IPS DF 4.7 (cell line): Measurements from ENCODE around the gene KCNJ8.
"Not testable (repeated sequence)": the region's sequence is repeated elsewhere in the genome, so short reads cannot be mapped to it uniquely, and the experiment has no call there.

Experiments
- DNase-seq: peaks from one replicate; pipeline ENCODE4 v3.0.0-alpha.2; 2013; ENCODE audit warnings: low spot score; ENCODE audit errors: extremely low read depth

Gene KCNJ8

DNA sequence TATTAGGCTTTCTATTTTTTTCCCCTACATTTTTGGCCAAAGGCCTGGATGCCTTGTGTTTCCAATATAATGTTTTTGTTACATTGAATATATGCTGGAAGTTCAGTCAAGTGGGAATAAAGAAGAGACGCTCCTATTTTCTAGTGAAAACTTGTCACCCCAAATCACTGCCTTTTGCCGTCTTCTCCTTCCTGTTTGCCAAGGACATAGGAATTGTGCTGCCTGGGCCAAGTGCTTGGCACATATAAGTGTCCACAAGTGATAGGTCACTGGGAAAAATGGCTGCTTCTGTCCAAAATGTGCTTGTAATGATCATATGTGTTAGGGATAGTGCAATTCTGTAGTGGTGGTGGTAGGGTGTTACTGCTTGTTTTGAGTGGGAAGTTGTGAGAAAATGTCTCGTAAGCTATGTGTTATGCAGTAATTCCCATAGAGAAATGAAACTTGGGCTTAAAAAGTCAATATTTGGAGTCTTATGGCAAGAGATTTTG is 11.6 kb upstream of the KCNJ8 start:
- DNase-seq = no peak

DNA sequence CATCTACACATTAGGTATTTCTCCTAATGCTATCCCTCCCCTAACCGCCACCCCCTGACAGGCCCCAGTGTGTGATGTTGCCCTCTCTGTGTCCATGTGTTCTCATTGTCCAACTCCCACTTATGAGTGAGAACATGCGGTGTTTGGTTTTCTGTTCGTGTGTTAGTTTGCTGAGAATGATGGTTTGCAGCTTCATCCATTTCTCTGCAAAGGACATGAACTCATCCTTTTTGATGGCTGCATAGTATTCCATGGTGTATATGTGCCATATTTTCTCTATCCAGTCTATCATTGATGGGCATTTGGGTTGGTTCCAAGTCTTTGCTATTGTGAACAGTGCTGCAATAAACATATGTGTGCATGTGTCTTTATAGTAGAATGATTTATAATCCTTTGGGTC is 8.2 kb upstream of the KCNJ8 start:
- DNase-seq = not testable (repeated sequence)

DNA sequence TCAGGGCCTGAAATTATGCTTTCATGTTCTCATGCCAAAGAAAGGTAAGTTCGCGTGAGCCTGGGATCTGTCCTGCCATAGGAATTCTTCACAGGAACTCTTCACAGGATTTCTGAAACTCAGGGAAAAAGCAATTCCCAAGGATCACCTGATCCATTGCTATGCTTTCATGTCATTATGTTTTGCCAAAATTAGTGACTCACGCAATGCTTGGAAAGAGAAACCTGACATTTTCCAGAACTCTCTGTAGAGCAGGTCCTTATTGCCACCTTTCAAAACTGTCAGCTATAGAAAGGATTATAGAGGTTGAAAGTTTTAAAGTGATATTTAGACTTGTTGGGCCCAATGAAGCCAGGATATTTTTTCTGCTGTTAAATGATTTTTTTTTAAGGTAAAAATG is 6.3 kb upstream of the KCNJ8 start:
- no peak for DNase-seq

DNA sequence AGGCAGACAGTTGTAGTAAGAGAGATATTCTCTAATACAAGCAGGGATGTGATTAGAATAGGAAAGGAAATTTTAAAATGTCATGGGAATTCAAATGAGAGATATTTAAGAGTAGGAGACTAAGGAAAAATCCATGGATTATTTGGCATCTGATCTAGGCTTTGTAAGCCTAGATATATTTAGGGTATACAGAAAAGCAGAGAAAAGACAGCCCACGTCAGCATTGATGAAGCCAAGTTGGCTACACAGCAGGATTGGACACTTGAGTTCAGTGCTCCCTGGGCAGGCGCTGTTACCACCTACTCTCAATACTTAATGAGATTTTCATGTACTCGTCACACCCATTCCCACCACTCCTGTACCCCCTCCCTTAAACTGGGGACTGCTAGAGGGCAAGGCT is 1.7 kb upstream of the KCNJ8 start:
- no peak for DNase-seq

DNA sequence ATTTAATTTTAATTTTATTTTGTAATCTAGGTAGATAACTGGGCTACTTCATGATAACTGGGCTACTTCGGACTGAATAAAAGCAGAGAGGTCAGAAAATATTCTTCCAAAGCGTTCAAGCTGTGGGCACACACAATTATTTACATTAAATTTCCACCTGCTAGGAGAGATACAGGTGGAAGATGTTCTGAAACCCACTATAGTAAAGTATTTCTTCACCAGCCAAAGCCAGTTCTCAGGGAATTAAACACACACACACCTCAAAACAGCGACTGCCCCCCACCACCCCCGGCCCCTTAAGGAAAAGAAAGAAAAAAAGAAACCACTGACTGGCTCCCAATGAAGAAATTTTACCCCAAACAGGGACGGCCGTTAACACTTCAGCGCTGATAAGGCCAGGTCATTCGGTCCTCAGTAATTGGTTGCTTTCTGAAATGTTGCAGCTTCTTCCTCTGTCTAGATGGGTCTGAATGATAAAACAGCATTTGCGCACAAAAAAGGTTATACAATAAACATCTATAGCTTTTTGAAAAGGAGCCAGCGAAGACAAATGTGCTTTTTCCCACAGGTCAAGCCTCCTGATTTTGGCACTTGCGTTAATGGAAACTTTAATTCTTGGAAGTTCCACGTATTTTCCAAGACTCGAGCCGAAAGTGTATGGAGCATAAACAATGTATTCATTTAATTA is 771 bp upstream of the KCNJ8 start:
- DNase-seq = no peak

DNA sequence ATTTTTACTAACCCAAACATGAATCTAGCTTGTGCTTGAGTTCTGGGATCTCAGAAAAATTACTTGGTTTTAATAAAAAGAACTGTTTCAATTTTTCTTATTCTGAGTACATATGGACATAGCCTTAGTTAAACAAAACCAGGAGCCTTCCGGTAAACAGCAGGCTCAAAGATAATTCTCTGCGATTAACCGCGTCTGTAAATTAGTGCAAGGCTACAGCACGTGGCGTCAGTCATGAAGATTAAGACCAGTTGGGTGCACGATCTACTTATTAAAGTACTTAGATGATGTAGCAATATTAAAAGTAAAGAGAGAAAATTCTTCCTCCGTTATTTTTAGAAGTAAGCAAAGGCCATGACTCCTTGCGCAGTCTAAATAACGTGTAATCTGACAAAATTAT is 700 bp downstream of the KCNJ8 start:
- no peak for DNase-seq

DNA sequence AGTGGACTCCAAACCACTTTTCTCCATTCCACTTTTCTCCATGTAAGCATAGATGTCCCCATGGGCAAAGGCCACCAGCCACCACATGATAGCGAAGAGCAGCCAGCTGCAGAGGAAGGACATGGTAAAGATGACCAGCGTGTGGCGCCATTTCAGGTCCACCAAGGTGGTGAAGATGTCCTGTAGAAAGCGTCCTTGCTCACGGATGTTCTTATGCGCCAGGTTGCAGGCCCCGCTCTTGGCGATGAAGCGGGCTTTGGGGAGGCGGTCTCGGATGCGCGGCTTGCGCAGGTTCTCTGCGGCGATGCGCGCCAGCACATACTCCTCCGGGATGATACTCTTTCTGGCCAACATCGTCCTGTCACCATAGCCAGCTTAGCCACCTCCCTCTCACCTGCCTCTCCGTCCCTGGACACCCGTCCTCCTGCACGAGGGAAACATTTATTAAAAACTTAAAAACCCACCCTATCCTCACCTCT is 1.2 kb downstream of the KCNJ8 start:
- DNase-seq = peak; percentile 74

DNA sequence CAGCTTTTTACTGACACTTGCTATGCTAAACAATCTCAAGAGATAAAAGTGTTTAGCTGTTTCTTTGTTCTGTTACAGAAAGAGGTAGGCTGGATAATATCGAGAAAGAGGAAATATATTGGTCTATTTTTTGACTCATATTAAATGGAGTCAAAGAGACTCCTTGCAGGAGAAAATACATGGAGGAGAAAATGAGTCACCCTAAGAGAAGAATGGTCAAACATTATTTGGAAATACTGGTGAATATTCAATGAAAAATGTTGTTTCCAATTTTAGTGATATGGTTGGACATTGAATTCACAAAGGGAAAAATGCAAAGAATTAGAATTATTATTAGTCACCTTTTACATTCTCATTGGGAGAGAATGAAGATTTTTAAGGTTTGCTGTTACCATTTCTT is 3.2 kb downstream of the KCNJ8 start:
- no peak for DNase-seq

DNA sequence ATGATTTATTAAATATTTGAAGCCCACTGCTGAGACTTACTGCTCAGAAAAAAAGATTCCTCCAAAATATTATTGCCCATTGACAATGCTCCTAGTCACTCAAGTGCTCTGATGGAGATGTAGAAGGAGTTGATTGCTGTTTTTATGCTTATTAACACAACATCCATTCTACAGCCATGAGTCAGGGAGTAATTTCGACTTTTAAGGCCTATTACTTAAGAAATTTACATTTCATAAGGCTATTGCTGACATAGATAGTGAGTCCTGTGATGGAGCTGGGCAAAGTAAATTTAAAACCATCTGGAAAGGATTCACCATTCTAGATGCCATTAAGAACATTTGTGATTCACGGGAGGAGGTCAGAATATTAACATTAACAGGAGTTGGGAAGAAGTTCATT is 5.2 kb downstream of the KCNJ8 start:
- no peak for DNase-seq

DNA sequence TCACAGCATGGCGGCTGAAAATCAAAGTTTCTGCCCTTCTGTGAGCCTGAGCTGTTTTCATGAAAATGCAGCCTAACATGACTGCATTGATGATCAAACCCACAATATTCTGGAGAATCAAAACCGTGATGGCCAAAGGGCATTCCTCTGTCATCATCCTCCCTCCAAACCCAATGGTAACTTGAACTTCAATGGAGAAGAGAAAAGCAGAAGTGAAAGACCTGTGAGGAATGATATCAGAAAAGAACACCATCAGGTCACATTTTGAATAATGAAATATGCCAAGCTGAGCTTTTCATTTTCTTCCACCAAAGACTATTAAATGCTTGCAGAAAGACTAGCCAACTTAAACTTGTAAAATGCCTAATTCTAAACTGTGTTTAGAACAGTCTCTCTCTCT is 8.1 kb downstream of the KCNJ8 start:
- no peak for DNase-seq

DNA sequence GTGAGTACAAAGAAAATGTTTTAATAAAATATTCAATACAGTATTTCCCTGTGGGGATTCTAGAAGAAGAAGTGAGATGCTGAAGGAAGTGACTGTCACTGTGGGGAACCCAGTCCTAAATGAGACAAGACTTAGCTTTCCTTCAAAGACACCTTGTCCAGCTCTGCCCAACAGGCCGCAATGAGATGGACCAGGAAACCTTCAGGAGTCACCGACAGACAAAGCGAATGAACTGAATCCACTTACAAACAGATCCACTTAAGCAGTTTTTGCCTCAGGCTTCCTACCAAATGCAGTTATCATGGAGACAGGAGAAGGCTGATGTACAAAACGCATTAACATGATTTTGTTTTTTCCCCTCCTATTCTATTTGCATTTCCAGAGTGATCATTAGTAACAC is 9.6 kb downstream of the KCNJ8 start:
- DNase-seq = no peak

DNA sequence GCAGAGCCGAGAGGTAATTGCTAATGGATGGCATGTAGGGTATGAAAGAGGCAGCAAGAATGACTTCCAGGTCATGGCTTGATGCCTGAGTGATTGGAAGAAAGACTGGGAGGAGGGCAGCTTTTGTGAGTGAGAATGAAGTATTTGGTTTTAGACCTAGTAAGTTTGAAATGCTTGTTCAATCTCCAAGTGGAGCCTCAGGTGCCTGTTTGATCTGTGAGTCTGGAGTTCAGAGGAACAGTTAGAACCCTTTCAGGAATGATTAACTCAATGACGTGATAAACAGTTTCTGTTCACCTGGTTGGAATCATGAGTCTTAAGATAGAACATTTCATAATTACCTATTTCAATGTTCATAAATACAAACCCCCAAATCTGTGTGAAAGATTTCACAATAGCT is 10.4 kb downstream of the KCNJ8 start:
- DNase-seq = no peak

DNA sequence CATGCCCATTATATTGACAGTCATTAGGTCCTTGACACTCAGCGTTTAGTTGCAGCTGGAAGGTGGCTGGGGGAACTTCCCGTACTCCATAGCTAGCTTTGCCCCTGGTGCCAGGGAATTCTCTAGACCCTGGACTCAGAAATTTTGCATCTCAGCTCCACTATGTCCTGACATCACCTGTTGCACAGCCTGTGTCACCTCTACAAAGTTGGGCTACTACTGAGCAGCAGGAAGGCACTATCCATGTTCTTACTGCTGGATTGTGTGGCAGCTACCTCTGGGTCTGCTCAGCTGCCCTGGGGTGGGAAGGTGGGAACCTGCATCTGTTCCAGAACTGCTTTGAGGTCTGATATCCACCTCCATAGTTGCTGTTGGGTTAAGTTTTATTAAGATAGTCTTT is 11.0 kb downstream of the KCNJ8 start:
- no peak for DNase-seq

DNA sequence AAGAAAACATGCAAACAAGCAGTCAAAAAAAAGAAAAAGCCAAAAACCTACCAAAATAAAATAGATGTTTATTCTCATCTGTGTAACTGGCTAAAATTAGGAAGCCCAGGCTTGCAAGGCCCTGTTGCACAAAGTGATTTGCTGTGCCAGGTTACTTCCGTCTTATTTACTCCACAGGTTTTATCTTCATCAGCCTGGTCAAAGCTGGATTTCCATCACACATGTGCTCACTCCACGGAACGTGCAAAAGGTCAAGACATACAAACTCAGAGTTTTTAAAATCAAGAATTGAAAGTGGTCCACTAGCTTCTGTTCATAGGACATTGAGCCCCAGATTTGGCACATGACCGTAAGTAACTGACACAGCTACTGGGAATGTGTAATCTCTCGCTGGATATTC is 14.8 kb downstream of the KCNJ8 start:
- DNase-seq = no peak

DNA sequence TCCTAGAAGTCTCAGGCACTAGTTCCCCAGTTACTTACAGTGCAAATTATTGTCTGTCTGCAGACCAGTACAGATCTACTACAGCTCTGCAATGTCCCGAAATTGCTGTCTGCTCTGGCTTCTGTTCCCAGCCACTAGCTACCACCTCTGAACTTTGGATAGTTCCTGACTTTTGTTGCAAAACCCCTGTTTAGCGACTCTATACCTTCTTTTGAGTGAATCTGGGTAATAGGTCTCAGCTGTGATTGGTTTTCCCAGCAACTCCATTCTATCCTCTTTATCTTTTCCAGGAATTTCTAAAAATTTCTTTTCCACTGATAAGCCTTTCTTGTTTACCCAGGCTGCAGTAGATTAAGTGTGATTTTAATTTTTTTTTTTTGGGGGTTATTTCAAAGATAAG is 16.8 kb downstream of the KCNJ8 start:
- no peak for DNase-seq

DNA sequence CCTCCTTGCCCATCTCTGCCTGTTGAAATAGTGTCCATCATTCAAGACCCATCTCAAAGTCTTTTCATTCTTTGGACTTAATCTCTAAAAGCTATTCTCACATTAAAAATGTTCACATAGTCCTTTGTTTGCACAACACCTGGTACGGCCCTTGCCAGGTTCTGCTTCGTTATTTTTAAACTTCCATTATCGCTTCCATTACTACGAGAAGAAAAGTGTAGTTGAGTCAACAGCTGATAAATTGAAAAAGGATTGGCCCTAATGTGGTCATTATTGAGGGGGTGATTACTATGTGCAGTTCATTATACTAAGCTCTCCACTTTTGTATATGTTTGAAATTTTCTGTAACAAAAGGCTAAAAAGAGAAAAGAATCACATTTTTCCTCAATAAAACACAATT is 17.8 kb downstream of the KCNJ8 start:
- no peak for DNase-seq

DNA sequence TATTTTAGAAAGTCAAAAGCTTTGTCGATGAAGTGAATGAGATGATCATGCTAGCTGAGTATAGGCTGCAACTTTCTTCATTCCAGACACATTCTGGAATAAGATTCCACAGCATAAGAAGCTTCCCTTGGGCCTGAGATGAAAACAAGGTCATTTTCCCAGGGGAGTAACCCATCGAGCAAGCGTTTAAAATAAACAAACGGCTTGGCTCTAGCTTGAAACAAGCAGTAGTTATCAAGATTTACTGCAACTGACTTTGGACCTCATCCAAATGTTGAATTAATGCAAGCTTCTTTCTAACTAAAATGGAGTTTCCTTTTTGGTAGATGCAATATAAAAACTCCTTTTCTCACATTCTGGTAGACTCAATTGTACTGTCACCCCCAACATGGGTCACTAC is 23.0 kb downstream of the KCNJ8 start:
- DNase-seq = no peak

DNA sequence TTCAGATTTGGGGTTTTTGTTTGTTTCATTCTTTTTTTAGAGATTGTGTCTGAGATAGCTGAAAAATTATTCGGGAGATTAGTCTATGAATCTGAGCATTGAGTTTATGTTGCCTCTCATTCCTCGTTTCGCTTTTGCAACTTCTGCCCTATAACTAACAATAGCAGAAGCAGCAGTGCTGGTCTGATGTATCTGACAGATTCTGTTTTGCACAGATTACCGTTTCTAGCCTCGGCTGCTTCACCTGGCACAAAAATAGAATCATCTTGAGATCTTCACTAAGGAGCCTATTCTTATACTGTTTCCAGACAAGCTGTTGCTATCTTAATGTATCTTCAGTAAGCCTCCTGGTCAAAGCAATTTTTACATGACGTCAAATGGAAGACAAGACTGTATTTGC is 29.2 kb downstream of the KCNJ8 start:
- no peak for DNase-seq

DNA sequence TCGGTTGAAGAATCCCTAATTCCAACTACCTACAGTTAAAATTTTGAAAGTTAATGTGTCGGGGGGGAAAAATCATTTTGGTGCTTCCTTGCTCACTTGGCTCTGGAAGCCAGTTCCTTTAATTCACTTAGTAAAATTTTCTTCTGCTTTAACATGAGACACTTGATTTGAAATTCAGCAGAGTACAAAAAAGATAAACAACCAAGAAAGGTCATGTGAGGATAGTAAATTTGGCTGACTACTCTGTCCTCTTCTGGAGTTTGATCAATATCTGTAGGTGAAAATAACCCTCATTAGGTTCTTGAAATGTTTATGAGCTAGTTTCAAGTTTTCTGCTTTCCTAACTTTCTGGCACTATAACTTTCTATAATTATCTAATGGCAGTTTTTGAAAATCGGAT is 43.4 kb downstream of the KCNJ8 start:
- no peak for DNase-seq

DNA sequence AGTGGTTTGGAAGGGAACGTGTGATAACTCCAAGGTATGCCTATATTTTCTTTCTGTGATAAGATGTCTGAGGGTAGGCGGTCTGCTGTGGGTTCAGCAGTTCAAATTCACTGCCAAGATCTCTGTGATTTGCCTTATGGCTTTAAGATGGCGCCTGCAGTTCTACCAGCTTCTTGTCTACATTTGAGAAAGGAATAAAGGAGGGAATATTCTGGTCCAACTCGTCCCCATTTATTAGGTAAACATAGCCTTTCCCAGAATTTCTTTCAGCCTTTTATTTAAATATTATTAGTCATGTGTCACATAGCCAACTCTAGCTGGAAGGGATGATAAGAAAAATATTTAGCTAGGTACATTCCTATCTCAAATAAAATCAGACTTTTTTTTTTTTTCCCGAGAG is 48.8 kb downstream of the KCNJ8 start:
- DNase-seq = no peak

DNA sequence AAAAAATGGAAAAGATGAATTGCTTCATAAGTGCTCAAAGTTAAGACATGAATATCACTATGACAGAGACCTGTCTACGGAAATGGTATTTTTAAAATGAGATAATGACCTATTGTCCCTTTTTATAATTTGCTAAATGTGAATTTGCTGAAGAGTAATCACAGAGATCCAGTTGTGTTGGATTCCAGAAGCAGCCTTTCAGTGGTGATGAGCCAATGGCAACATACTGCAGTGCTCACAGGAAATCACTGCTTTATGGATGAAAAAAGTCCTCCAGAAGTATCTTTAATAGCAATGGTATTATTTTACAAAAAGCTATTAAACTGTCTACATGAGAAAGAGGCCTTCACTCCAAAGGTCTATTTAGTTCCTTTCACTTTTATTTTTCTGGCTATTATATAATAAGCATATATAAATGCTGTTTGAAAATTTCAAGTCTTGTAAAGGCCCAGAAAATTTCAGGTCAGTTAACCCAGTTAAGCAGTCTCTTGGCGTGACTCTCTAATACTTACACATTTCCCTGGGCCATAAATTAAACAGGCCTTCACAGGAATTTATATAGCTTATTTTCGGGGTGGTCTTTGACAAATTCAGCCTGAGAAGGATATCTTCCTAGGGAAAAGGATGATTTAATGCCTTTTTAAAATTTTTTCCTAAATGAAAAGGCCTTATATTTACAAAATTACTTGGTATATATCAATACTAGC is 55.4 kb downstream of the KCNJ8 start:
- DNase-seq = no peak

DNA sequence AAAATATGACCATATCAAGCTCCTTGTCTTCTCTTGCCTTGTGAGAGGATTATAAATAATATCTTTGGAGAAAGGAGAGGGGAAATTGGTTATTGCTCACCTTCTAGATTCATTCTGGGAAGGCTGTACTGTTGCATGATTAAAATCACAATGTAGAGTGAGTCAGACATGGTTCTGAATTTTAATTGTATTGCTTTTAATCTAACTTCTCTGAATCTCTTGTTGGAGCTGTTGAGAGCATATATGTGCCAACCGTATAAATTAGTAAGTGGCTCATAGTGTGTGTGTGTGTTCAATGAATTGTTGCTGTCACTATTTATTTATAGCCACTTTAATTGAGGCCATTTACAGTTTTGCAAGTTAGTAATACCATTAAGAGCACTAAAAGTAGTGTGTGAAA is 56.1 kb downstream of the KCNJ8 start:
- no peak for DNase-seq

DNA sequence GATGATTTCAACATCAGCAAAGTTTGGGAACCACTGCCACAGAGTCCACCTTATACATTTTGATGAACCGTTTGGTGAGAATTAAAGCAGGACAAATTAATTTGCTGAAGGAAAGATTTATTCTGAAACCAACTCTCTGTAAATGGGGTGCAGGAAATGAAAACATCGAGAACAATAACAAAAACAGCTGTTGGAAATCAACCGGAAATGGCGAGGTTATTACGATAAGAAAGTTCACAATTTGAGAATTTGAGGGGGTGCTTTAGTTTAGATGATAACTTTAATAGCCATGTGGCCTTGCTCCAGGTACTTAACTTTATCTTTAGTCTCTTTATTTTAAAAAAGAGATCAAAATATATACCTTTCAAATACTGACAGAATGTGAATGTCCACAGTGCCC is 56.7 kb downstream of the KCNJ8 start:
- DNase-seq = no peak
